Activated T-cell treated with anti-CD3 and anti-CD28 coated beads, Interleukin-2, amount 50 U/mL, for 24 hours (primary cell): ENCODE results near the gene HOXC10.

Experiments
- DNase-seq: peaks from one replicate; pipeline ENCODE4 v3.0.0-alpha.2; 2020
- H3K27ac Mint-ChIP-seq: 2 replicates; pipeline ENCODE4 v1.8.0; 2020; ENCODE audit warnings: mild to moderate bottlenecking, mixed read lengths
- H3K27me3 Mint-ChIP-seq: 2 replicates; pipeline ENCODE4 v1.8.0; 2020; ENCODE audit warnings: mixed read lengths
- H3K36me3 Mint-ChIP-seq: 2 replicates; pipeline ENCODE4 v1.8.0; 2020; ENCODE audit warnings: low read depth, mixed read lengths
- H3K4me1 Mint-ChIP-seq: 2 replicates; pipeline ENCODE4 v1.8.0; 2020; ENCODE audit warnings: low read depth, mixed read lengths
- H3K4me3 Mint-ChIP-seq: 2 replicates; pipeline ENCODE4 v1.8.0; 2020; ENCODE audit warnings: mild to moderate bottlenecking, moderate library complexity, mixed read lengths
- H3K9me3 Mint-ChIP-seq: 2 replicates; pipeline ENCODE4 v1.8.0; 2020; ENCODE audit warnings: mixed read lengths

HOXC10 gene

GRCh38 chr12:54020591-54021405 lies 35.9 kb downstream of the HOXC10 start:
- Mint-ChIP-seq H3K4me1 (peaks cover 11% of the 10 kb centered on the region), H3K4me3 (no peak overlapping the region), H3K27ac (no peak overlapping the region)

GRCh38 chr12:54021432-54022013 lies 36.6 kb downstream of the HOXC10 start:
- Mint-ChIP-seq H3K27me3 (peaks cover 90% of the 10 kb centered on the region), H3K27ac (no peak overlapping the region), H3K4me1 (peaks cover 11% of the 10 kb centered on the region), H3K4me3 (no peak overlapping the region), H3K36me3 (no peaks in the 10 kb centered on the region), H3K9me3 (no peaks in the 10 kb centered on the region)
- DNase-seq, result no peak

More at GRCh38 chr12:54020591-54021405, 35.9 kb downstream of the HOXC10 start:
- Mint-ChIP-seq H3K9me3 (no peaks in the 10 kb centered on the region), H3K36me3 (no peaks in the 10 kb centered on the region), H3K27me3 (peaks cover 91% of the 10 kb centered on the region)
- DNase-seq, result no peak

DNA sequence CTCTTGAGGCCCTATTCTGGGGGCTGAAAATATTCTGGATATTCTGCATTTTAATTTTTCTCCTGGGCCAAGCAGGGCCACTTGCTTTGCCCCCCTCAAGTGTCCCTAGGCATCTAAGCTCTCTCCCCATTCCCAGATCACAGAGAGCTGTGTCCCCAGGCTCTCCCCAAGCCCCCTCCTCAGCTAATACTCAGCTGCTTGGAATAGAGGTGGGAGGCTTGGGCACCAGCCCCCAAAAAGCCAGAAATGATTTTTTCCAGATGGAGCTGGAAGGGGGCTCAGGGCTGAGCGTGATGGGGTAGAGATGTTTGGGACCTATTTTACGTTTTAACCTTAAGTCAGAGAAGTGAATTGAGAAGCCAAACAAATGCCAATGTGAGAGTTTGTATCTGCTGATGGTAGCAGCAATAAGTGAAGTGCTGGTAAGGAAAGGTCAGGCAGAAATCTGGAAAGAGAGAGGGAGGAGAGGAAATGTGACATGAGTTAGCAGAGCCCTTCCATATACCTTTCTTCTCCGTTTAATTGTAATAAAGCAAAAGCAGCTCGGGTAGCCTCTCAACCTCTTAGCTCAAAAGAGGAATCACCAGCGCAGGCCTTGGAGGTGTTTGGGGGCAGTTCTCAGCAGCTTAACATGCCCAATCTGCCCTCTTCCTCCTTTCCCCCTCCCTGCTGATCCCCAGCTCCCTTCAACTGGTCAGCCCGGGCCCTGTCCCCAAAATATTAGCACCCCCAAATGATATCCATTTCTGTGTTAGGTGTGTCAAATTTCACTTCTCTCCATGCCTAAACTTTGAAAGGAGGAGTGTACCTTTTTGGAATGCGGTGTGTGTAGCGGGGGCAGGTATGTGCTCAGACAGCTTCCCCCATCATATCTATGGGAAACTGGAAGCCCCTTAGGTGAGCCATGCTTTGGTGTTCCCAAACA lies 38.3 kb downstream of the HOXC10 start:
- H3K4me1 Mint-ChIP-seq, result peaks cover 9% of the 10 kb centered on the region
- no peaks in the 10 kb centered on the region for H3K36me3 Mint-ChIP-seq
- no peaks in the 10 kb centered on the region for H3K9me3 Mint-ChIP-seq
- no peak for DNase-seq
- peaks cover 93% of the 10 kb centered on the region for H3K27me3 Mint-ChIP-seq
- H3K27ac Mint-ChIP-seq, result no peak overlapping the region
- H3K4me3 Mint-ChIP-seq, result no peak overlapping the region

DNA sequence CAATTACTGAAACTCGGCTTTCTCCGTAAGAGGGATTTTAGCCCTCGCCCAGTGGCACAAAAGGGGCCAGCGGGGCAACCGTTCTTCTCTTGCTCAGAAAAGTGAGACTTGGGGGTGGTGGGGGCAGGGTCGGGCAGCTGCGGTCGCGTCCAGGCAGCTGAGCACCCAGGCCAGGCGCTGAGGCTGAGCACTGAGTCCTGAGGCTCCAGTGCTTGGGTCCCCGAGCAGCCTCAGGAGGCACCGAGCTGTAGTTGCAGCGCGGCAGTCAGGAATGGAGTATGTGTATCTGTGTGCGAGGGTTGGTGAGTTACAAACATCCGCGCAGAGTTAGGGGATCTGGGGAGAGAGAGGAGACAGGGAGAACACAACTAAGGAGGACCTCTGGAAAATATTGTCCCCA lies 39.2 kb downstream of the HOXC10 start:
- Mint-ChIP-seq H3K4me3 (no peak overlapping the region), H3K27ac (no peak overlapping the region)
- DNase-seq, result no peak

GRCh38 chr12:54024581-54025305 lies 39.8 kb downstream of the HOXC10 start:
- Mint-ChIP-seq H3K27me3 (peaks cover 96% of the 10 kb centered on the region), H3K9me3 (no peaks in the 10 kb centered on the region), H3K36me3 (no peaks in the 10 kb centered on the region), H3K4me1 (peaks cover 15% of the 10 kb centered on the region), H3K4me3 (no peak overlapping the region), H3K27ac (no peak overlapping the region)
- DNase-seq, result no peak

More for the DNA sequence above, 39.2 kb downstream of the HOXC10 start:
- no peaks in the 10 kb centered on the region for H3K9me3 Mint-ChIP-seq
- H3K27me3 Mint-ChIP-seq, result peaks cover 96% of the 10 kb centered on the region
- peaks cover 10% of the 10 kb centered on the region for H3K4me1 Mint-ChIP-seq
- H3K36me3 Mint-ChIP-seq, result no peaks in the 10 kb centered on the region

- Mint-ChIP-seq H3K27ac (no peak overlapping the region), H3K9me3 (no peaks in the 10 kb centered on the region), H3K27me3 (peaks cover 93% of the 10 kb centered on the region), H3K4me3 (no peak overlapping the region), H3K36me3 (no peaks in the 10 kb centered on the region), H3K4me1 (peaks cover 18% of the 10 kb centered on the region)
- DNase-seq, result no peak
These were observed 40.8 kb downstream of the HOXC10 start for GRCh38 chr12:54025499-54026405.

- Mint-ChIP-seq H3K9me3 (no peaks in the 10 kb centered on the region), H3K36me3 (no peaks in the 10 kb centered on the region), H3K4me3 (no peak overlapping the region), H3K27me3 (peaks cover 93% of the 10 kb centered on the region), H3K4me1 (peaks cover 18% of the 10 kb centered on the region), H3K27ac (no peak overlapping the region)
- no peak for DNase-seq
These were observed 41.9 kb downstream of the HOXC10 start for GRCh38 chr12:54026640-54027441.

- H3K4me3 Mint-ChIP-seq, result no peak overlapping the region
- no peak overlapping the region for H3K27ac Mint-ChIP-seq
- peaks cover 93% of the 10 kb centered on the region for H3K27me3 Mint-ChIP-seq
- peaks cover 18% of the 10 kb centered on the region for H3K4me1 Mint-ChIP-seq
- H3K36me3 Mint-ChIP-seq, result no peaks in the 10 kb centered on the region
- H3K9me3 Mint-ChIP-seq, result no peaks in the 10 kb centered on the region
- no peak for DNase-seq
These were observed 42.5 kb downstream of the HOXC10 start for GRCh38 chr12:54027442-54027786.

DNA sequence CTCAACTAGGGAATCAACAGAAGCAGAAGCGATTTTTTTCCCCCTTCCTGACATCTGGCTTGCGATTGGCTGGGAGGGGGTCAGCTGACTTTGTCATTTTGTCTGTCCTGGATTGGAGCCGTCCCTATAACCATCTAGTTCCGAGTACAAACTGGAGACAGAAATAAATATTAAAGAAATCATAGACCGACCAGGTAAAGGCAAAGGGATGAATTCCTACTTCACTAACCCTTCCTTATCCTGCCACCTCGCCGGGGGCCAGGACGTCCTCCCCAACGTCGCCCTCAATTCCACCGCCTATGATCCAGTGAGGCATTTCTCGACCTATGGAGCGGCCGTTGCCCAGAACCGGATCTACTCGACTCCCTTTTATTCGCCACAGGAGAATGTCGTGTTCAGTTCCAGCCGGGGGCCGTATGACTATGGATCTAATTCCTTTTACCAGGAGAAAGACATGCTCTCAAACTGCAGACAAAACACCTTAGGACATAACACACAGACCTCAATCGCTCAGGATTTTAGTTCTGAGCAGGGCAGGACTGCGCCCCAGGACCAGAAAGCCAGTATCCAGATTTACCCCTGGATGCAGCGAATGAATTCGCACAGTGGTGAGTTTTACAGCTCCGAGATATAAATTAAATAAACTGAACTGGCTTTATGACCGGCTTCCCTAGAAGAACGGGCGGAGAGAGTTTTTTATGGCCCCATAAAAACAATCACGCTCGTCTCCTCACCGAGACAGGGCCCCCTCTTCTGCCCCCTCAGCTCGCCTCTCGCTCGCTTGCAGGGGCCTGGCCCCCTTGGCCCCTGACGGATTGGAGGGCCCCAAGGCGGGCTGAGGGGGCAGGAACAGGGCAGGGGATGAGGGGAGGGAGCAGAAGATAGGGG lies 43.6 kb downstream of the HOXC10 start, which contains the start of gene HOXC6:
Gene HOXC6, plus strand, starts transcription at position 127 of the 888 bp plus-strand sequence. Its CDS starts 82 bp downstream, at position 209.
- peaks cover 93% of the 10 kb centered on the region for H3K27me3 Mint-ChIP-seq
- peak within 1 kb of the TSS; percentile 26 for H3K4me3 Mint-ChIP-seq
- H3K27ac Mint-ChIP-seq, result no peak within 1 kb of the TSS
- H3K4me1 Mint-ChIP-seq, result peaks cover 25% of the 10 kb centered on the region
- peaks cover 4% of the 10 kb centered on the region for H3K9me3 Mint-ChIP-seq
- no peaks in the 10 kb centered on the region for H3K36me3 Mint-ChIP-seq
- no peak for DNase-seq

DNA sequence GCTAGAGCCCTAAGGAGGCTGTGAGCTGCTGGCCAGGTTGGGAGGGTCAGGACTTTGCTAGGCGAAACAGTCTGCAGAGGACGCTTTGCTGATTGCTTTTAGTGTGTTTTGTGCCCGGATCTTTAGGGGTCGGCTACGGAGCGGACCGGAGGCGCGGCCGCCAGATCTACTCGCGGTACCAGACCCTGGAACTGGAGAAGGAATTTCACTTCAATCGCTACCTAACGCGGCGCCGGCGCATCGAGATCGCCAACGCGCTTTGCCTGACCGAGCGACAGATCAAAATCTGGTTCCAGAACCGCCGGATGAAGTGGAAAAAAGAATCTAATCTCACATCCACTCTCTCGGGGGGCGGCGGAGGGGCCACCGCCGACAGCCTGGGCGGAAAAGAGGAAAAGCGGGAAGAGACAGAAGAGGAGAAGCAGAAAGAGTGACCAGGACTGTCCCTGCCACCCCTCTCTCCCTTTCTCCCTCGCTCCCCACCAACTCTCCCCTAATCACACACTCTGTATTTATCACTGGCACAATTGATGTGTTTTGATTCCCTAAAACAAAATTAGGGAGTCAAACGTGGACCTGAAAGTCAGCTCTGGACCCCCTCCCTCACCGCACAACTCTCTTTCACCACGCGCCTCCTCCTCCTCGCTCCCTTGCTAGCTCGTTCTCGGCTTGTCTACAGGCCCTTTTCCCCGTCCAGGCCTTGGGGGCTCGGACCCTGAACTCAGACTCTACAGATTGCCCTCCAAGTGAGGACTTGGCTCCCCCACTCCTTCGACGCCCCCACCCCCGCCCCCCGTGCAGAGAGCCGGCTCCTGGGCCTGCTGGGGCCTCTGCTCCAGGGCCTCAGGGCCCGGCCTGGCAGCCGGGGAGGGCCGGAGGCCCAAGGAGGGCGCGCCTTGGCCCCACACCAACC lies 44.8 kb downstream of the HOXC10 start:
- Mint-ChIP-seq H3K9me3 (peaks cover 4% of the 10 kb centered on the region), H3K4me1 (peaks cover 31% of the 10 kb centered on the region), H3K4me3 (no peak overlapping the region), H3K27ac (no peak overlapping the region), H3K27me3 (peaks cover 89% of the 10 kb centered on the region), H3K36me3 (no peaks in the 10 kb centered on the region)
- no peak for DNase-seq

DNA sequence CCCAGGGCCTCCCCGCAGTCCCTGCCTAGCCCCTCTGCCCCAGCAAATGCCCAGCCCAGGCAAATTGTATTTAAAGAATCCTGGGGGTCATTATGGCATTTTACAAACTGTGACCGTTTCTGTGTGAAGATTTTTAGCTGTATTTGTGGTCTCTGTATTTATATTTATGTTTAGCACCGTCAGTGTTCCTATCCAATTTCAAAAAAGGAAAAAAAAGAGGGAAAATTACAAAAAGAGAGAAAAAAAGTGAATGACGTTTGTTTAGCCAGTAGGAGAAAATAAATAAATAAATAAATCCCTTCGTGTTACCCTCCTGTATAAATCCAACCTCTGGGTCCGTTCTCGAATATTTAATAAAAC lies 45.5 kb downstream of the HOXC10 start:
- DNase-seq, result no peak
- peaks cover 91% of the 10 kb centered on the region for H3K27me3 Mint-ChIP-seq
- H3K9me3 Mint-ChIP-seq, result peaks cover 4% of the 10 kb centered on the region
- peaks cover 33% of the 10 kb centered on the region for H3K4me1 Mint-ChIP-seq
- no peaks in the 10 kb centered on the region for H3K36me3 Mint-ChIP-seq
- H3K27ac Mint-ChIP-seq, result no peak overlapping the region
- no peak overlapping the region for H3K4me3 Mint-ChIP-seq
